Effector memory CD4-positive, alpha-beta T cell (primary cell): Measurements from ENCODE around the gene CDH6.

Experiments
- DNase-seq, 3 donors: peaks; one replicate each; pipeline ENCODE4 v3.0.0-alpha.2; 2020
- H3K27ac ChIP-seq: 2 replicates; pipeline ENCODE4 v1.7.0; 2013; ENCODE audit warnings: mild to moderate bottlenecking, low read length, moderate library complexity; ENCODE audit not compliant: insufficient read depth, poor library complexity, severe bottlenecking
- H3K27me3 ChIP-seq: replicated peaks from 2 replicates; pipeline ENCODE4 v1.7.0; 2013; ENCODE audit warnings: mild to moderate bottlenecking, low read length; ENCODE audit not compliant: insufficient read depth, control insufficient read depth, poor library complexity, severe bottlenecking
- H3K36me3 ChIP-seq: 2 replicates; pipeline ENCODE4 v1.7.0; 2013; ENCODE audit warnings: mild to moderate bottlenecking, low read length, moderate library complexity; ENCODE audit not compliant: control insufficient read depth, insufficient read depth
- H3K4me1 ChIP-seq: 2 replicates; pipeline ENCODE4 v1.7.0; 2013; ENCODE audit warnings: low read length, mild to moderate bottlenecking; ENCODE audit not compliant: control insufficient read depth, insufficient read depth, poor library complexity, severe bottlenecking
- H3K4me3 ChIP-seq: 2 replicates; pipeline ENCODE4 v1.7.0; 2013; ENCODE audit warnings: low read length, low read depth, mild to moderate bottlenecking; ENCODE audit not compliant: insufficient read depth, poor library complexity, severe bottlenecking
- H3K9me3 ChIP-seq: 2 replicates; pipeline ENCODE4 v1.7.0; 2013; ENCODE audit warnings: mild to moderate bottlenecking, low read length, moderate library complexity; ENCODE audit not compliant: control insufficient read depth

CDH6 gene

DNA sequence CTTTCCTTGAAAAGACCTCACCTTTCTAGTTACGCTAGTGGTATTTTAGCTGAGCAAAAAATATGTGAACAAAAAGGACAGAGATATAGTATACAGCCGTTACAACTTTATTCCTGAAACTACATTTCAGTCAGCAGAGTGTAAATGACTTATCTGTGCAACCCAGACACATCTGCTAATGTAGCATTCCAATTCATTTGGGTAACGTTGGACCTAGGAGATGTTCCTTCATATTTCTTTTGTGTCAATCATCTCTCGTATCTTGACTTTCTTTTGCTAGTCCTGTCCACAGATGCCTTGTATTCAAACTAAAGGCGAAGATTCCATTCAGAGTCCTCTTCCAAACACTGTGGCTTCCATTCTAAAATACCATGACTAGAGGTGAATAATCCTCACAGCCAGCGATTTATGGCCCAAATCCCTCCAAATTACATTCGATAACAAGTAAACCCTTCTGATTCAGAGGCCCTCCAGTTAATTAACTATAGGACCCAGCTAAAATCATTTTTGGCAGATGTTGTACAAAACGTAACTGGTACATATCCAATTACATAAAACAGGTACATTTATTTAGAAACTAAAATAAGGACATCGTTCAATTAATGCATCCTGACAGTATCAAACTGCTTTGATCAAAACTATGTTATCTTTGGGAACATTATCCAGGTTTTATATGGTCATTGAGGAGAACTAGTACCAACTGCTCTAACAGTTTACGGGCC lies 182.7 kb downstream of the CDH6 start:
- Histone ChIP-seq H3K9me3 (no peaks in the 10 kb centered on the region), H3K27ac (no peak overlapping the region), H3K36me3 (no peaks in the 10 kb centered on the region), H3K27me3 (no peaks in the 10 kb centered on the region), H3K4me3 (no peak overlapping the region), H3K4me1 (no peaks in the 10 kb centered on the region)
- DNase-seq: no peak

DNA sequence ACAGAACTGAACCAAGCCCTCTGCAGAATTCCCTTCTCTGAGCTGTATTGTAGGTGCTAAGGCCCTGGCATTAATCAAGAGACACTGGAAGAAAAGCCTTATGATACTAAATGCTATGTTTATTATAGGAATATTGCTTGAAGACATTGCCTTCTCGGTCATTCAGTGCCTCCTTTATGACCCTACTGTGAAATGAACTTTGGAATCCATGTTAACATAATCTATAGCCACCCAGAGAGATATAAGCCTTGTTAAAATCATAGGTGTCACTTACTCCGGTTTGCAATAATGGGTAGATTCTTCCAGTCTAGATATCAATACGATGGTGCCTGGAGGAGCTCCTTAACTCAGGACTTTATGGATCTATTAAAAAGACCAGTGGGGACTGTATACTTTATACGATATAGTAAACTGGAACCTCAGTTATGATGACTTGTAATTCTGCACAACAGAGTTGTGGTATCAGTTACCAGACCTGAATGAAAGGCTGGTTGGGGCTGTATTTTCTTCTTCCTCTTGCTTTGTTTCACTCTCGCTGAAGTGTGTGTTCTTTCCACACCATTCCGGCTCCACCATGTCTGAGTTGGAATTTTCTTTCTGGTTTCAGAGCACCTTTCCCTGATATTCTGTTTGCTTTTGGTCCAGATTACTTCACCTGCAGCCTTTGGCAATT lies 183.9 kb downstream of the CDH6 start:
- no peaks in the 10 kb centered on the region for H3K36me3 ChIP-seq
- no peak overlapping the region for H3K27ac ChIP-seq
- H3K4me3 ChIP-seq: no peak overlapping the region
- DNase-seq: no peak
- H3K9me3 ChIP-seq: no peaks in the 10 kb centered on the region
- H3K4me1 ChIP-seq: no peaks in the 10 kb centered on the region
- H3K27me3 ChIP-seq: no peaks in the 10 kb centered on the region

DNA sequence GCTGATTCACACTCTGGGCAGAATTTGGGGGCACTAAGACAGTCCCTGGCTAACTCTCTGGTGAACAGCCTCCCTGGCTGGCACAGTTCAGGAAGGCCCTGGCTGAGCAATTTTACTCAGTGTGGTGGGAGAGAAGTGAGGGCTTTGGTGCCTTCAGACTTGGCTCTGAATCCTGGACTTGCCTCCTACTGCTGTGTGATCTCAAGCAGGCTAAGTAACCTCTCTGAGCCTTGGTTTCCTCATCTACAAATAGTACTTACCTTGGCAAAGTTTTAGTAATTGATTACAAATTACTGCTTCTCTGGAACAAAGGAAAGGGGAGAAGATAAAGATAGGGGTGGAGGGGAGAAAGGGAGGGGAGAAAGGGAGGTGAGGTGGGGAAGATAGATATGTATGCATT lies 184.7 kb downstream of the CDH6 start:
- H3K4me1 ChIP-seq: no peaks in the 10 kb centered on the region
- no peaks in the 10 kb centered on the region for H3K27me3 ChIP-seq
- H3K36me3 ChIP-seq: no peaks in the 10 kb centered on the region
- H3K4me3 ChIP-seq: no peak overlapping the region
- no peak overlapping the region for H3K27ac ChIP-seq
- DNase-seq: no peak
- no peaks in the 10 kb centered on the region for H3K9me3 ChIP-seq
